NCI-H748 (cell line): ENCODE results near the gene BEND6.

Source experiments
- DNase-seq: peaks from one replicate; lab custom pipeline; 2025; ENCODE audit not compliant: unreplicated experiment; lab: John Stamatoyannopoulos, UW

BEND6 gene

DNA sequence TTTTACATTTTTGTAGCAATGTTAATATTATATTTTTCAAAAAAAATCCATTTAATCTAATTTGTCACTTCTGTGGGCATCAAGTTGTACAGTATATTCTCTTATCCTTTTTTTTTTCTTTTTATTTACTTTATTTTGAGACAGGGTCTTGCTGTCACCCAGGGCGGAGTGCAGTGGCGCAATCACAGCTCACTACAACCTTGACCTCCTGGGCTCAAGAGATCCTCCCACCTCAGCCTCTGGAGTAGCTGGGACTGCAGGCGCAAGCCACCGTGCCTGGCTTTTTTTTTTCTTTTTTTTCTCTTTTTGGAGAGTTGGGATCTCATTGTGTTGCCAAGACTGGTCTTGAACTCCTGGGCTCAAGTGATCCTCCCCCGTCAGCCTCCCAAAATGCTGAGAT lies 14.4 kb upstream of the BEND6 start:
- DNase-seq: no peak

DNA sequence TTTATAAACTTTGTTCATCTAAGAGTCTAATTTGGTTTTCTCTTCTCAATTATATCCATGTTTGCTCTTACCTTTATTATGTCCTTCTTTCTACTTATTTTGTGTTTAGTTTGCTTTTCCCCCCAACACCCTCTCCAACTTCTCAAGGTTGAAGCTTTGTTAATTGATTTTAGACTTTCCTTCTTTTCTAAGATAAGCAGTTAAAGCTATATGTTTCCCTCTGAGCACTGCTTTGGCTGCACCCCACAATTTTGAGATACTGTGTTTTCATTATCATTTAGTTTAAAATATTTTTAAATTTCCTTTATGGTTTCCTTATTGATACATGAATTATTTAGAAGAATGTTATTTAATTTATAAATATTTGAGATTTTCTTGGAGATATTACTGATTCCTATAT lies 13.9 kb upstream of the BEND6 start:
- no peak for DNase-seq

DNA sequence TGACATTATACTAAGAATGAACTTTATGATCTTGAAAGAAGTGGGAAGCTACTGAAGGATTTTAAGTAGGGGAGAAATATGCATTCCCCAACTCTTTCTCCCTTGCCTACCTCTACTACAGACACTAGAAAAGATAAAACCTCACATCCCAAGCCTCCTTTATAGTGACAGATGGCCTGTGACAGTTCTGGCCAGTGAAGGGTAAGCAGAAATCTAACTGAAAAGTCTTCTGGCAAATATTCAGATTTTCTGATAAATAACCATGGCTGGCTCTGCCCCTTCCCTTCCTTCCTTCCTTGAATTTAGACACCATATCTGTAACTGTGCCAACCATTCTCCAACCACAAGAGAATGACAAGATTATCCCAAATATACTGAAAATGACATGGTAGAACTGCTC lies 10.2 kb upstream of the BEND6 start:
- no peak for DNase-seq

DNA sequence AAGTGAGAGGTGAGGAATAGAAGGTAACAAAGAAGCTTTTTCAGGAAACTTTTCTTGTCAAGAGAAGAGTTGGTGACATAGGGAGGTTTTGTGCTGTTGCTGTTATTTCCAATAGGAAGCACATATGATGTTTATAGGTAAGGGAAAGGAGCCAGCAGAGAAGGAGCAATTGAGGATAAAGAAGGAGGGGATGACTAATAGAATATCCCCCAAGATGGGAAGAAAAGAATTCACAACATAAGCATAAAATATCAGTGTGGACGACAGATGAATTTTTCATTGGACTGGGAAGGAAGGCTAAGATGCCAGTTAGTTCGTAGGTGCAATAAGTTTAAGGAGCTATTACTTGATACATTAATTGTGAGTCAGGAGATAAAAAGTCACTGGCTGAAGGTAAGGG lies 8.5 kb upstream of the BEND6 start:
- no peak for DNase-seq

DNA sequence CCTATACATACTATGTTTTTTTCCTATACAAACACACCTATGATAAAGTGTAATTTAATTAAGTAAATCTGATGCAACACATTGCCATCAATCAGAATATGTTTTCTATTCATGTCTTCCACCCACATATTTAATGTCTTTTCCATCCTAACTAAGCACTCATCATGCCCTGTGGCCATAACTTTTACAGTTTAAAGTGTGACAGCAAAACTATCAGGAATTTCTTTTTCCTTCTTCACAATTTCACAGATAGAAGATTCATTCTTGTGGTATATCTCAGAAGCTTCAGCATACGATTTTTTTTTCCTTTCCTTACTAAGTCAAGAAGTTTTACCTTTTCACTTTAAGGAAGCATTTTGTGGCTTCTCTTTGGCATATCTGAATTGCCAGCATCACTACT lies 7.0 kb upstream of the BEND6 start:
- no peak for DNase-seq

DNA sequence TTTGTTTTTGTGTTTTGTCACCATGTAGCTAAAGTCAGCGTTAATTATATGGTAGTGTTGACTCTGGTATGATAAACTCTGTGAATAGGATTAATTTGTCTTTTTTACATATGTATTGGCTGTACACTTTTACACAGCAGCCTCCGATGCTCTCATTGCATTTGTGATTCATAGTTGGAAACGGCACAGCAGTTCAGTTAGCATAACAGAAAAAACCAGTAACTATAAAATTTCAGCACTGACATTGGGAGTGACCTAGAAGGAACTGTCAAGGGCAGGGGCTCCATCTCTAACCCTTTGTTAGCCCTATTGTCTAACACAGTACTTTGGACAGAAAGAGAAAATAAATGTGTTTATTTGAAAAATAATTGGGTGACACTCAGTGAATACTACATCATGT lies 5.6 kb upstream of the BEND6 start:
- DNase-seq: no peak

DNA sequence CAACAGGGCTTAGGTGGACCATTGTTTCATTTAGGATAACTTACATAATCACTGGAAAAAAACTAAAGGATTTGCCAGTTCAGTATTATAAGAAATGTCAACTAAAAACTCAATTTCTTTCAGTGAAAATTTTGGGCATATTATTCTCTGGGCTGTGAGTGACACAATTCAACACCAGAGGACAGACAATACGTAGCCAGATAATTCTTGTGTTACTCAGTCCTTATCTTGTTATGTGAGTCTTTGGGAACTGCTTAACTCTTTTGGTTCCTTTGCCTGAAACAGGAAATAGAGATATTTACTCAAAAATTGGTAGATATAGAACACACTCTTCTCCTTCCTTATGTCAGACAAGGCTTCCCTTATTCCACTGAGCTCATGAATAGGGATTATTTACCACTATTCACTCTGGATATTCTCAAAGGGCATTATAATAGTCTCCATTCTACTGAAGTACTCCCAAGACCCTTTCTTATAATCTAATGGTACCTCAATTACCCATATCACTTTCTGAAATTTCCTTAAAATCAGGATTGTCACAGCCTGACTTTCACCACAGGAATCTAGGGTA lies 4.9 kb upstream of the BEND6 start:
- no peak for DNase-seq

DNA sequence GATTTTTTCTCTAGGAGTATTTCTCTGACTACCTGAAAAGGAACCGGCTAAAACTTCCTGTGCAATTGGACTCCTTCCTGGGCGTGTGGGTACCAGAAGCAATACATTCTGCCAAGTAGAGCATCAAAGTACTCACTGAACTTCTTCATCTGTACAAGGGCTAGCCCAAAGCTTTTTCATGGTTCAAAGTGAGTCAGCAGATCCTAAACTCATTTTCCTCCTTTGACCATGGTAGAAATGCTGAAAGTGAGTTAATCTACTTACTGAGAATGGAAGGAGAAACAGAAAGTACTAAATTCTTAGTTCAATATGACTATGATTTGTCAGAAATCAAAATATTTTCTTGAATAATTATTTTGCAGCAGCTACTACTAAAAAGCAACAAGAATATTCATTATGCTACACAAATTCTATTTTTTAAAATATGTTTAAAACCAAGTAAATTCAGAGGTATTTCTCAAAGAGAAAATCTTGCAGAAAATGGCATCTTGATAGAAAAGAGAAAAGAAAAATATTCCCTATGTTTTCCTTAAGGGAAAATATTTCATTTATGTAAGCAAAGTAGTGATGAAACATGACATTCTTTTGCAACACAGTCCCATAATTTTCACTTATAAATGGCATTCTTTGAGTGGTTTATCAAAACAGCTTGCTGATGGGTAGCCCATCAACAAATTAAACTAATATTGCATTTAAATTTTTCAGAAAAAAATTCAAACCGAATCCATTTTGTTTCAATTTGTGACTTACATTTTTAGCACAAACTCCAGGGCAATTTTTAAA lies 3.7 kb upstream of the BEND6 start:
- DNase-seq: no peak

DNA sequence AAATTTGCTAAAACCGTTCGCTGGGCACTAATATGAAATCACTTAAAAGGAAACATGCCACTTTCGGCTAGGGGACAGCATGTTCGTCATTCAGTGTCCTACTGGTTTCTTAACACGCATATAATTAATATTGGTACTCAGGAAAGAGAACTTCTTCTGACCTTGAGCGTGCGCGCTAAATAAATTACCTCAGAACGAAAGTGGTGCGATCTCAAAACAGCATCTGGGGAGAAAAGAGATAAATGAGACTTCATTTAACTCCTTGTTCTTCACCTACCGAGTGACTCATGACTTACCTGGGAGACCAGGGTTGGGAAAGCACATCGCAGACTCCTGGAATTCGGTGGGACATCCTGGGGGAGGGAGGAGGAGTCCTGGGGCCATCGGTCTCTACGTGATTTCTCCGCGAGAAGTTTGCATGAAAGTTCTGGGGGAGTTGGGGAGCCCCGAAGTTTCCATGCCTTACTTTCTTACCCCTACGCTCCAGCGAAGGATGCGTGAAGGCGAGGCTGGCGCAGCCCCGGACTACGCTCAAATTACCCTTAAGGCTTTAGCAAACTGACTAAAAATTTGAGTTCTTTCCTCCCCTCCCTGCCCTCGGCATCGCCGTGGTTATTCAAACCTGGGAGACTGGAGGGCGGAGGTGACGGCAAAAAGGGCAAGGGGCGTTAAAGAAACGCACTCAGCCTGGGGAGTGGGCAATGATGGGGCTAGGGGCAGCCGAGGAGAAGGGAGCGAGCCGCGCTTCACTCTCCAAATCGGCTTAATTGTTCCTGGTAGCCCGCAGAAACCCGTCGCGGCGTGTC lies 1.1 kb upstream of the BEND6 start:
- peak; percentile 44 for DNase-seq

DNA sequence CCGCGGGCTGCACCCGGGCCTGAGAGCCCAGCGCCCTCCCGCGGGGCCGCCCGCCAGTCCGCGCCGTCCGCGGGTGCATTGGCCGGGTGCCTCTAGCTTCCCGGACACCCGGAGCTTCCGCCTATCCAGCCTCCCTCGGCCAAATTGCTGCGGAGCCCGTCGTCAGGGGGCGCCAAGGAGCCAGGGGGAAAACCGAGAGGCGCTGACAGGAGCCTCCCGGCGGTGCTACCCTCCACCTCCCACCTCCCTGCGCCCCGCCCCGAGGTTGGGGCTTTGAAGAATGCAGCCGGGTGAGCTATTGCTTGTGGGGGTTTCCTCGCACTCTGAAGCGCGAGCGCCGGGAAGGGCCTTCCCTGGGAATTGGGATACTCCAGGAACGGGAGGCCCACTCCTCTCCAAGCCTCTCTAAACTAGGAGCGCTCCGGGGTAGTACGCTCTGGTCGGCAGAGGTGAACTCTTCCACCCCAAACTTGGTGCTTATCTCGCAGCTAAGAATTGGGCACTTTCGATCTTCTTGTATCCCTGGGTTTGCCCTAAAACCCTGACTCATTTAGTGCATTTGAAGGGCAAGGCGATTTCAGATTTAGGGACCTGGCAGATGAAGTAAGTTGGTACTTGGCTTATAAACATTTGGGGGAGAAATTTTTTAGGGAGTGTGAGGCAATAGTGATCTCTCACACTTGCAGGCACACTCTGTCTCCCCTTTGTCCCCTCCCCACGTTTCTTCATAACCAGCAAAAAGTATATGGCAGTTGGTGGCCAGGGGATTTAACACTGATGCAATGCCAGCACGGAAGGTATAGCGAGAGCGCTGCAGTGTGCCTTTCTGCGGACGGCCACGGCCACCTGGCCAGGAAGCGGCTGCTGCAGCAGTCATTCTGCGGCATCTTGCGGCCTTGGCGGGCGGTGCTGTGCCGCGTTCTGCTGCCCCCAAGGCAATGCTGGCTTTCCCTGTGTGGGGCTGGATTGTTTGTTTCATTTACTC lies 556 bp downstream of the BEND6 start:
- peak; percentile 84 for DNase-seq

DNA sequence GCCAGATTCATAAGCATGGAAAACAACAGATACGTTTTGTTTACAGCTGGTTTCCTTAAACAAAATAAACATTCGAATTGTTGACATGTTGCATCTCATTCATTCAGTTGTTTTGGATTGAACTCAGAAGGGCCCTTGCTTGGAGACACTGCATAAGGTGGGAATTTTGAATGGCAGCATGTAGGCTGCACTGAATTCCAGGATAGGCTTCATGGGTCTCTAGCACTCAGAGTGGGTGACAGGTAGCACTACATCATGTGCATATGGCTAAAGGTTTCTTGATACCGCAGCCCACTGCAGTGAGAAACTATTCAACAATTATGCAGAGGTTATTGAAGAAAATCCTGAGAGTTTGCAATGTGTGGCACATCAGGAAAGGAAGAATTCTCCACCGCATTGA lies 1.6 kb downstream of the BEND6 start:
- DNase-seq: no peak

DNA sequence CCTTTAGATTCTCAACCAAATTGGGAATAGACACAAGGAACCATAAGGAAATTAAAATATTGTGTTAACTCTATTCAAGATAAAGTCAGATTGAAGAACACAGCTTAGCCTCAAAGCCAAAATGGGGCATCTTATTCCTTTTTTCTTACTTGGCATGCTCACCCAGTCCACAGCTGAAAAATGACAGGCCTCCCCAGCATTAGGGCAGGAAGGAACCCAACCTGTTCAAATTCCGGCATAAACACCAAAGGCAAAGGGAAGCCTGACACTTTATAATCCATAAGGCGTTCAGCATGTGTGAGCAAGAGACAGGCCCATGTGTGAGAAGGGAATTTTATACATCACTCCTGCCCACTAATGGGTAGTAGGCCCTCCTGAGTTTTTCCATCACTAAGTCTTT lies 2.9 kb downstream of the BEND6 start:
- no peak for DNase-seq

DNA sequence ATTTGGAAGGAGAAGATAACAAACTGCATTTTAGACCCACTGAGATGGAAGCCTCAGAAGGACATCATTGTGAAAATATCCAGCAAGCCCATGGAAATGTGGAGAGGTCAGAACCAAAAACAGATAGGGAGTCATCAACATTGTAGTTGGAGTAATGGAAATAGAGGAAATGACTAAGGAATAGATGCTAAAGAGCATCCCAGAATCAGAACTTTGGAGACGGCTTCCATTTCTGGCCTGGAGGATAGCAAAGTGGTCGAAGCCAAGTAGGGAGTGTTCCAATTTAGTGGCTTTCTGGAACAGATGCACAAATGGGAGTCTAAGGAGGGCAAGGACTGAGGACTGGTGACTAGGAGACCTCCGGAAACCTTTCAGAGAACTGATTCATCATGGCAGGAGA lies 3.6 kb downstream of the BEND6 start:
- DNase-seq: no peak

DNA sequence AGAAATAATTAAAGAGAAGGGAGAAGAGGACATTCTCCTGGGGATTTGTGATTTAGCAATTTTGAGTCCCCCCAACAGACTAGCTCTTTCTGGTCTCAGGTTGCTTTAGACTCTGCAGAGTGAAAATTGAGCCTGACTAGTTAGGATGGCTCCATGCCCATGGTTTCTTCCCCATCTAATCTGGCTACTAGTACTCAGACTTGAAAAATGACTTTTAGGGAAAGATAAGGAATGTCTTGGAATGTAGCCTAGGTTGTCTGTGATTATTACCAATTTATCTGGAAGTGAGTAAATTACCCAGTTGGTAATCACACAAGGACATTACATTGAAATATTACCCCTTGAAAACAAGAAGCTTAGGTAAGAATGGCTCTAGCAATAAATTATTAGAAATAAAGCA lies 4.2 kb downstream of the BEND6 start:
- no peak for DNase-seq

DNA sequence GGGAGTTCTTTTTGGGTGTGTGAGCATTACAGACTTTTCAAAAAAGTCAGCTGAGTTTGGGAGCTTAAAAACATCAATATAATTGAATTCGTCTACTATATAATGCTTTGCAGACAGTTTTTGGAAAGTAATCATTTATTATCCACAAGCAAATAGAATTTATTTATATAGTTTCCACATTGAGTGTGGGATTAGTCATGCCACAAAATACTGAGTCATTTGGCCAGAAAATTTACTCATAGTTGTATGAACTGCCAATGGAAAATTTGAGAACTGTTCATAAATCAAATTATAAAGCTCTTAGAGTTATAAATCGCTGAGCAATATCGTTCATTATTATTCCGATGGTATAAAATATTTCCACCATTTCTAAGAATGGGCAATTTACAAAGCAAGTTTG lies 5.0 kb downstream of the BEND6 start:
- DNase-seq: no peak

DNA sequence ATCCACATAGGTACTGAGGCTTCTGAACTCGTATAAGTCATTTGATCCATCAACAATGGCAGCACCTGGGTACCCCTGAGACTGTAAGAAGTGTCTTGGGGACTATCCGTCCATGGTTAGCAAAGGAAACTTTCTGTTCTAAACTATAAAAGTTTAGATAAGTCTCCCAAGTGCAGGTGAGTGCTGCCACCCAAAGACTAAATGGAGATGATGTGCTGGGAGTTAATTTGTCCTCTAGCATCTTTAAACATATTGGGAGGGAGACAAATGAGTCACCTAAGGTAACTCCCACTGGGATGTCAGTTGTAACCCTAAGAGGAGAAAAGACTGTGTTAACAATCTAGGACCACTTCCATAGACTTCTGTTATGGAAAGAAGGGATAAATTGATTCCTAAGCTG lies 6.2 kb downstream of the BEND6 start:
- no peak for DNase-seq

DNA sequence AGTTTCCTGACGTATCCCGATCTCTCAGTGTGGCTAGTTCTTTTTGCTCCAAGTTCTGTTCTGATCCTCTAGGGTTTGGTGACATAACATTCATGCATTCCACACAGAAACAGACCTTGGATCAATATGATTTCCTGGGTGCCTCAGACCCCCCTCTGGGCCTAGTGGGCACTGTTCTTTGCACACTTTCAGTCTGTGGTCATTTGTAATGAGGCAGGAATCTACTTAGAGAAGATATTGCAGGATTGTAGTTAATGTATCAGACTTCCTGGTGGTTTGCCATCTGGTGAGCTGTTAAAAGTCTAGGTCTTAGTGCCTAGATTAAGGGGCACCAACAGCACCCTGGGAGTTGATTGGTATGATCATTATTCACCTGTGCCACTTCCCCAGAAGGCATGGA lies 7.5 kb downstream of the BEND6 start:
- no peak for DNase-seq

DNA sequence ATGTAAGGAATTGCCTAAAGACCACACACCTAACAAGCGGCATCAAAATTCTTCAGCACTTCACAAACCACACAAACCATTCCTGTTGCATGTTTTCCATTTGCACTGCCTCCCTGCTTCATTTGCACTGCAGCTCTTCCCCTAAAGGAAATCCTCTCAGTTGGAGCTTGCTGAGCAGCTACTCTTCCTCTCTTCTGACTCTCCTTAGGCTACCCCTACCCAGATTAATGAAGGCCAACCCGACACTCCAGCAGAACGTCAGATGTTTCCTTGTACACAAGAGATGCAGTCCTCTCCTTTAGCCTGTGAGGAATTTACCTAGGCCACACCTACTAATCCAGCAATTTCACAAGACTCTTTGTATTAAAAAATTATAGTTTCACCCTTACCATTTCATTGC lies 8.1 kb downstream of the BEND6 start:
- DNase-seq: no peak

DNA sequence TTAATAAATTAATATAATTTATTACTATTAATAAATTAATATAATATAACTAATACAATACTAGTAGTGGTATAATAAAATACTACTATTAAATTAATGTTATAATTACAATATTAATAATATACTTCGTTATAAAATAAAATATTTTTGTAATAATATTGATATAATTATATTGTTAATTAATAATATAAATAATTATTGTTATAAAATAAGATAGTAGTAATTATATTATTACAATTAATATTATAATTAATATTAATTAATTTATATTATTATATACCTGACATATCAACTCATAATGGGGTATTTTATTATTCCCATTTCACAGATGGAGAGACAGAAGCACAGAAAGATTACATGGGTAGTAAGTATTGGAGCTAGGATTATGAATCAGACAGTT lies 8.9 kb downstream of the BEND6 start:
- DNase-seq: no peak

DNA sequence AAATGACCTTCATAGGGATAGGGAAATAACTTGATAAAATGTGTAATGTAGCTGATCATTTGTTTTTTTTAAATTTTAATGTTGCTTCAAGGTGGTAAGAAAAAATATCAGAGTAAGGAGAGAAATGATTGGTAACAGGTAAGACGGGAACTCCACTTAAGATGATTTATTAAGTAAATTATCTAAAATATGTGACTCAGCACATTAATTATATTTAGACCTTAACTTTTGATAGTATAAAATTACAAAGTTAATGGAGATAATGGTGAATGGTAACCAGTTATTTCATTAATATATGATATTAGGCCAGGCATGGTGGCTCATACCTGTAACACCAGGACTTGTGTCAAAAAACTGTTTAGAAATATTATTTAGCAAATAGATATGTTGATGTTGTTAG lies 10.2 kb downstream of the BEND6 start:
- no peak for DNase-seq

DNA sequence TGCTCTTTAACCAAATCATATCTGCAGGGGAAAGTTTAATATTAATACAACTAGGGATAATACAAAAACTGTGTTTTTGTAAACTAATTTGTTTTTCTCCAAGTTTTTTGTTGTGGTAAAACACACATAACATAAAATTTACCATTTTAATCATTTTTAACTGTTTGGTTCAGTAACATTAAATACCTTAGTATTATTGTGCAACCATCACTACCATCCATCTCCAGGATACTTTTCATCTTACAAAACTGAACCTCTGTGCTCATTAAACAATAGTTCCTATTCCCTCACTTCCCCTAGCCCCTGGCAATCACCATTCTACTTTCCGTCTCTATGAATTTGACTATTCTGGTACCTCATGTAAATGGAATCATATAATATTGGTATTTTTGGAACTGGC lies 15.9 kb downstream of the BEND6 start:
- no peak for DNase-seq
